Medulla oblongata (tissue), 1 donor: ENCODE results near the gene PCDH10.
A peak's percentile ranks its signal among the peaks of the same experiment; 100 is the strongest.

ENCODE experiments used
- DNase-seq: peaks from one replicate; pipeline ENCODE4 v3.0.0-alpha.2; 2015; ENCODE audit errors: extremely low spot score

The PCDH10 gene, protein sequence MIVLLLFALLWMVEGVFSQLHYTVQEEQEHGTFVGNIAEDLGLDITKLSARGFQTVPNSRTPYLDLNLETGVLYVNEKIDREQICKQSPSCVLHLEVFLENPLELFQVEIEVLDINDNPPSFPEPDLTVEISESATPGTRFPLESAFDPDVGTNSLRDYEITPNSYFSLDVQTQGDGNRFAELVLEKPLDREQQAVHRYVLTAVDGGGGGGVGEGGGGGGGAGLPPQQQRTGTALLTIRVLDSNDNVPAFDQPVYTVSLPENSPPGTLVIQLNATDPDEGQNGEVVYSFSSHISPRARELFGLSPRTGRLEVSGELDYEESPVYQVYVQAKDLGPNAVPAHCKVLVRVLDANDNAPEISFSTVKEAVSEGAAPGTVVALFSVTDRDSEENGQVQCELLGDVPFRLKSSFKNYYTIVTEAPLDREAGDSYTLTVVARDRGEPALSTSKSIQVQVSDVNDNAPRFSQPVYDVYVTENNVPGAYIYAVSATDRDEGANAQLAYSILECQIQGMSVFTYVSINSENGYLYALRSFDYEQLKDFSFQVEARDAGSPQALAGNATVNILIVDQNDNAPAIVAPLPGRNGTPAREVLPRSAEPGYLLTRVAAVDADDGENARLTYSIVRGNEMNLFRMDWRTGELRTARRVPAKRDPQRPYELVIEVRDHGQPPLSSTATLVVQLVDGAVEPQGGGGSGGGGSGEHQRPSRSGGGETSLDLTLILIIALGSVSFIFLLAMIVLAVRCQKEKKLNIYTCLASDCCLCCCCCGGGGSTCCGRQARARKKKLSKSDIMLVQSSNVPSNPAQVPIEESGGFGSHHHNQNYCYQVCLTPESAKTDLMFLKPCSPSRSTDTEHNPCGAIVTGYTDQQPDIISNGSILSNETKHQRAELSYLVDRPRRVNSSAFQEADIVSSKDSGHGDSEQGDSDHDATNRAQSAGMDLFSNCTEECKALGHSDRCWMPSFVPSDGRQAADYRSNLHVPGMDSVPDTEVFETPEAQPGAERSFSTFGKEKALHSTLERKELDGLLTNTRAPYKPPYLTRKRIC

DNA sequence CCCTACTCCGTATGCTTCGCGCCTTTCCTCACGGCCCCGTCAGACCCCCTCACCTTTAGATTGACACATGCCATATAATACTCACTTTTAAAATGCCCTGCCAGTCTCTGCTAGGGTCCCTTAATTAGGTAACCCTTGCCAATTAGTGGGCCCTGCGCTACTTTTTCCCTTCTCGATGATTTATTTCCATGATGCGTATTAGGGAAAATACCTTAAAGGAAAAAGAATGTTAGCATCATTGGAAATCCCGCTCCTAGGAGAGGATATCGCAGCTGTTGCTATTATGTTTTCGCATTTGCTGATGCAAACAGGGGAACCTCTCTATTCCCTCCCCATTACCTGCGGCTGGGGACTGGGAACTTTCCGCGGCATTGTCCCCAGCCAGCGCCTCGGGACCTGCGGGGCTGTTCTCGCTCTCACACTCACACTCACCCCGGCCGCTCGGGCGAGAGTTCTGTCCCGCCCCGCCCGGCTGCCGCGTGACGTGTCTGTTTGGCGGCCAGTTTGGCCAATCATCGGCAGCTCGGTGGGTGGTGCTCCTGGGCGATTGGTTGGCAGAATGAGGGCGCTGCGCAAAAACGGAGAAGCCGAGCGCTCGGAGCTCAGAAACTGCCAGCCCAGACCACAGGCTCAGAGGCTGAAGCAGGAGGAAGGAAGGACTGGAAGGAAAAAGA is at the start of gene PCDH10:
TSS of gene PCDH10 (plus strand) at position 605 of the 674 bp plus-strand sequence. CDS start 847 bp downstream, outside the sequence.
- peak; percentile 98 for DNase-seq

DNA sequence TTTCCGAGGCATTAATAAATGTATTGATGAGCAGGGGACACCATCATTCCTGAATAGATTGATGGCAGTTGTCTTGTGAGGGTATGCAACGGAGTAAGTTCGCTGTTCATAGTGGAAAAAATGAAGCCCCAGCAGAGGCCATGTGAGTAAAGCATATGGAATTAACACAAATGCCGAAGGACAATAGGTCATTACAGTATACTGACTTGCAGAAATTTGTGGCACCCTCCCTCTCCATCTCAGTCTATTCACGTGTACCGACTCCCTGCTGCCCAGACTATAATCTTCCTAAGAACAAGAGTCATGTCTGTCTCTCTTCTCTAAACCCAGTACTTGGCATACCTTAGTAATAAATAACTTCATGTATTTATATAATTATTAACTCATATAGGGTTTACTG is 47.1 kb upstream of the PCDH10 start:
- DNase-seq, result no peak

DNA sequence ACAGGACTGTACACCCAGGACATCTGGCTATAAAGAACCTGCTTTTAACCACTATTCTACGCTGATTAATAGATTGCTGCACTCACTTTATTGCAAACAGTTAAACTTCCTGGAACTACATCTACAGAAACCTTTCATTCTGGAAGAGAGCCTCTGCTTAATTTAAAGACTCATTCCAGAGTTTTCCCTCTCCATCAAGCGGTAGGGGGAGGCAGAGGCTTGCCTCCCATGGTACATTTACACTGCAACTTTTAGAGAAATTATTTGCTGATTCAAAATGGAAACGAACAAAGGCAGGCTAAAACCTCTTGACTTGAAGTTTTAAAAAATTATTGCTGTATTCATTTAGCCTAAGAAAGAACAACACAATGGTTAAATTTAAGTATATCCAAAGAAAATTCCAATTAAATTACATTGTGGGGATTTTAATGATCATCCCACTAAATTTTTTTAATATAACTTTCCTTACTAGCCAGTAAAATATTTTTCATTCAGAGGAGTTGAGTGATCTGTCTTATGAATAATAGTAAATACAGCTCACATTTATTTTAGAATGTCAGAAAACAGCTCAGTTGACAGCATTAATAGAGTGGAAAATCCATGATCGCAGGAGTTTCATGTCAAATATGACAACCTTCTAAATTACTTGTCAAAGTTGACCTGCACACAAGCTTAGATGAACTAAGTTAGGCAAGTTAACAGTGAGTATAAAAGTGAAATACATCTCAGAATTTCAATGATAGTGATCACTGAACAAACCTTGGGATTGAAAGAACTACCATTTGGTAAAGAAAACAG is 46.3 kb upstream of the PCDH10 start:
- DNase-seq, result no peak

DNA sequence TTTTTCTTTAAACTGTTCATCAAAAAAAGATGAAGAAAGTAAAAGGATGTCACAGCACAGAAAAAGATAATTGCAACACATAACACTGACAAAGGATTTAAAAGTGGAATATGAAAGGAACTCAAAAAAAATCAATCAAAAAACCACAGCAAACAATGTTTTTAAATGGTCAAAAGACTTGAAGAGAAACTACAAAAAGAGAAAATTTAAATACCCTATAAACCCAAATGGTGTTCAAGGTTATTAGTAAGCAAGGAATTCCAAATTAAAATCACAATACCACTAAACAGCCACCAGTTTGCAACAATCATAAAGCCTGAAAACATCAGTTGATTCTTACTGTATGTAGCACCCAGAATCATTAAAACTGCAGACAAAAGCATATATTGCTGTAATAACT is 36.5 kb upstream of the PCDH10 start:
- DNase-seq, result no peak

DNA sequence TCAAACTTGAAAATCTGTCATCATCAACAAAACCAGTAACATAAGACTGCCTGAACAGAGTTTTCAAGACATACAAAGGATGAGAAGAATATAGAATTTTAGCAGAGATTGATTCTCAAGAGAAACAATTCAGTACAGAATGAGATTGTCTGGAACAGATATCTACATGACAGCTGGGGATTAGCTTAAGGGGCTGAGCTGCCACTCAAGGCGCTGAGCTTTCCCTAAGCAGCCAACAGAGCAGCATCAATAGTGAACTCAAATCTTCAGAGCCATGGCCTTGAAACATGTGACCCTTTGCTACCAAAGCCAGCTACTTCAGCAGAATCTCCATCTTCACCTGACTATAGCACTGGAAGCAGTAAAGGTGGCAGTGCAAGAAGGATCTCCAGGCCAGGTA is 24.3 kb upstream of the PCDH10 start:
- no peak for DNase-seq

DNA sequence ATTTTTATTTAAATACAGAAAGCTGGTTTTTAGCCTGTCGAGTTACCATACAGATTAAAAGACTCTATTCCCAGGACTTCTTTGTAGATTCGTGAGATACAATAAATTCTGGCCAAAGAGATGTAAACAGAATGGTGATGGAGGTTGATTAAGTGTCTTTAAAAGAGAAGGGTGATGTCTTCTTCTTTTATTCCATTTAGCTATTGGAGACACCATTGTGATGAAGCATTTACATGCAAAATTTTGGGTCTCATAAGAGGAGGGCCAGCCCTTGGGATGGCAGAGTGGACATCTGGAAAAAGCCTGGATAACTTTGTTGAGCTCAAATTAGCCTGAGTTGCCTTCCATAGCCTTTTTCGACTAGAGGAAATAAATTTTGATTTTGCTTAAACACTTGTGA is 21.6 kb upstream of the PCDH10 start:
- DNase-seq, result no peak

DNA sequence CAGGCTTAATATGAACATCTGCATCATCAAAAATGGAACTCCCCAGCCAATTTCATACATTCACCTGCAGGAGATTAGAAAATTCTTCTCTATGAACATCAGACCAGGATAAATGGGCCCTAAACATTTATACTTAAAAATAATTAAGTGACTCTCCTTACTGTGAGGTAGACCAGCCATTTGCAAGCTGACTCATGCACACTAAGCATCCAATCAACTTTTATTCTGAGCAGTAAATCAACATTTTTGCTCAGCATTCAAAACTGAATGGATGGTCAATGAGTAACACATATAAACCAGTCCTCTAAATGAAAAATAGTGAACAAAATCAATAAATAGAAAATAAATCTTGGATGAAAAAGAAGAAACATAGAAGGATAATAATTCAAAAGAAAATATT is 19.9 kb upstream of the PCDH10 start:
- DNase-seq, result no peak

DNA sequence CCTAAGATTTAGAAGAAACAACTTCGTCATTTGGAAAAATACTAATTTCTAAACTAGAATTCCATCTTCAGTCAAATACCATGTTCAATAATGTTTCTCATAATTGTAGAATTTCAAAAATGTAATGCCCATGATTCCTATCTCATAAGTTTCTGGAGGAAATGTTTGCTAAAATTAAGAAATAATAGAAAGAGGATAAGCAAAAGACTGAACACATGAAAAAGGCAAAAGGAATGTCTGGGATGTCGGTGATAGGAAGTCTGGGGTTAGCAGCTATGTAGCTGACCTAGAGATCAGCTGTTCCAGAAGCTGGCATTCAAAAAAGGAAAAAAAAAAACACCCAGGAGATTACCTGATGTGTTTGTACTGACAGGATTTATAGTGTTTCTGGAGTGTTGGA is 18.9 kb upstream of the PCDH10 start:
- DNase-seq, result no peak

DNA sequence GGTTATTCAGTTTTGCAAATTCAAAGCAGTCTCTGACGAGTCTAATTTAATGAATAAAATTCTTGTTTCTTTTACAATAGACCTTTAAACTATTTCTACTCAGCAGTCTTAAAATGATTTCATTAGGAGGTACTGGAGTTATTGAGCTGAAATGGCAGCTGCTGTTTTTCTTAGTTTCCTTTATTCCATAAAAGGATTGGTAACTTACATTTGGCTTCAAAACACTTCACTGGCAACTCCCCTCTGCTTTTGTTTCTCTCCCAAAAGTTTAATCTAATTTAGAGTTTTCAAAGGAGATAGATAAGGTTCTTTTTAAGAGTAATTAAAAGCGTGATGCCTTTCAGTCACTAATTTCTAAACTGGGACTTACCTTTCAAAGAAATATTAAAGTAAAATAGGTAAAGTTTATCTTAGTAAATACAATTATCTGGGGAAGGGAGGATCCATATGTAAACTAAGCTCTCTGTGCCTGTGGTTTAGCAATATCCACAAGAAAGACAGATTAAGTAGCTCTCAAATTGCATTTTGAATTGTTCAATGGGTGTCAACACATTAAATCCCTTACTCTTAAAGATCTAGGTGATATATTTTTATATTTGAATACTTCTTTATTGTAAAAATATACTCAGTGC is 17.1 kb upstream of the PCDH10 start:
- no peak for DNase-seq

DNA sequence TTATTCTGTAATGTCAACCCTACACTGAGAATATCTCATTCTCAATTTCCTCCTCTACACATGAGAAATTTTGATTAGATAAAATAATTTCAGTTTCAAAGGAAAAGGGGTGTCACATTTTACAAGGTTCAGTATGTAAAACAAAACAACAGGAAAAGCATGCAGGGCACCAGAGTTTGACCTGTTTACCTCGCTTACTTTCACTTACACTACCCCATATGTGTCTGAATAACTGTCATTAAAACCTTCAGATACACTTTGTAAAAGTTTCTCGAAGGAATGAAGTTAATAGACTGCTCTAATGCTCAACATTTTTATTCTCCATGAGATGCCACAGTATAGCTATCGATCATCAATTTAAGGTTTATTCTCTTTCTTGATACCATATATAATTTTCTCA is 12.3 kb upstream of the PCDH10 start:
- no peak for DNase-seq

DNA sequence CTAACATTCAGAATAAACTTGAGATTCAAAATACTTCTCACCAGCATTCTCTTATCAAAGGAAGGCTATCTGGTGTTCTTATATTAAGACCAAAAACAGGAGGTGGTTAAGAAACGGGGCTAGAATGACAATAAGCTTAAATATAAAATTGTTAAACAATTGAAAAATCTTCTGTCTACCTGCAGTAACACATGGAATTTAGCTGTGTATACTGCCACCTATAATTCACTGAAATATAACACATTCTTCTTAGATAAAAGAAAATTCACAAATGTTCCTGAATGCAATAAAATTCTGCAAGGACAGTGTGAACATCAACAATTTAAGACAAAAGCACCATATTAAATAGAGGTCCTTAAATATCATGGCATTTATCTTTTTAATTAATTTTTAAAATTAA is 11.5 kb upstream of the PCDH10 start:
- DNase-seq, result no peak

DNA sequence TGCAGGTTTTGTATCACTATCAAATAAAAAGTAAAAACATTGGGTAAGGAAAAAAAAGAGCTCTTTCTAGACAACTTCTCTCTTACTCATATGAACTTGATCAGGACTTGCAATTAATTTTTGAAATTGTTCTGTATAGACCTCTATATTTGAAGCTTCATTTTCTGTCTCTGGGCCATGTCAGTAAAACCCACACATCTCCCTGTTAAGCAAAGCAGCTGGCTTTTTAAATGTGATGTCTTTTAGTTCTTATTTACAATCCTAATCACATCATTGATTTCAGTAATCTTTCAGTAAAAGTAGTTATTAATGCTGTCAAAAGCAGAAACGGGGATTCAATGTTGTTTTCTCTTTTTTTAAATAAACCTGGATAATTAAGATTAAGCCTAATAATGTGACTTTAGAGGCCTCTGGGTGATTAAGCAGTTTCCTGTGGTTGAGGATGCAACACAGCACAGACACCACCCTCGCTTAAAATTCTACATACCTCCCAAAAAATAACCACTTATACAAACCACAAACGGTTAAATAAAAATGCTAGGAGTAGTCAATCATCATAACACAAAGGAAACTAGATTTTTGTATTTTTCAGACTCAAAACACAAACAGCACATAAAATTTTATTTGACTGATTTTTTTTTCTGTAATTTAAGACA is 5.2 kb upstream of the PCDH10 start:
- no peak for DNase-seq

DNA sequence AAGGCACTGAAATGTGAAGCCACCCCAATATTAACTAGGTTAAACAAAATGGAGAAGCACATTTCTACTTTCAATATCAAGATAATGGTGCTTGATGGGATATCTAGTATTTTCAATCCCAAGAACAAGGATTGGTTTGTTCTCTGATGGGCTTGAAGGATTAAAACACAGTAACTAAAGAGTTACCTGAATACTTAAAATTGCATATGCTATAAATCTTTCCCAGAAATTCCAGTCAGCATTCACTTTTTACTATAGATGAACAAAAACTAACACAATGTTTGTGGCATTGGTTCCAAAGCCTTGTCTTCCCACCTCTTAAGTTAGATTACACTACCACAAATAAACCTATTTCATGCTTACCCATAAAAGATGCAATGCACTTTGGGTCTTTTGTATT is 3.9 kb upstream of the PCDH10 start:
- DNase-seq, result no peak

DNA sequence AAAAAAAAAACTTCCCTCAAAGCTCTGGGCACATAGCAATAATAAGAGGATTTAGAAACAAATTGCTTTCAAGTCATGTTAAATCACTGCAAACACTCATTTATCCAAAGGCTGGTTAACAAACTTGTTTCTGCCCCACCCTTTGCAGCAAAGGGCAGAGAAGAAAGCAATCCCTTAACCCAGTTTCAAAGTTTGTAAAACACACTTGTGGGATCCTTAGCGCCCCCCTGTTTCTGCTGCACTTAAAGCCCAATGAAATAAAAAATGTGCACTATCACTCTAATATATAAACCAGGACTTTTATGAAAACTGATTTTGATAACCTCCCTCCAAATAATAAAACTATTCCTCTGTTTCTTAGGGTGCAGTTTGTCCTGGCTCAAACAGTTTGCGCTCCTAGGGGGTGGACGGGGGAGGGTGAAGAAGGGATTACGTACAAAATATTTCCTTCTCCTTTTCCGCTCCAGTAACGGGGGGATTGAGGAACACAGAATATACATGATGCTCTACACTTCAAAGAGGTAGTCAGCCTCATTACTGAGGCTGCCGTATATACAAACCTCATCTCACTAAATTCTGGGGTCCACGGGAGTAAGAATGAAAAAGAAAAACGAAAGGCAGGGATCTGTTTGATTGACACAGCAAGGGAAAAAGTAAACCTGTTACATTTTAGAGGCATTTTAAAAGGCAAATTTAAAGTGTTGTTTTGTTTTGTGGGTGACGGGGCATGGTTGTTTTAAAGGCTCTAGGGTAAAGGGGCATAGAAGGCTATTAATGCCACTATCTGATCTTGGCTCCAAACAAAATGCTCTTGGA is 3.1 kb upstream of the PCDH10 start:
- no peak for DNase-seq

DNA sequence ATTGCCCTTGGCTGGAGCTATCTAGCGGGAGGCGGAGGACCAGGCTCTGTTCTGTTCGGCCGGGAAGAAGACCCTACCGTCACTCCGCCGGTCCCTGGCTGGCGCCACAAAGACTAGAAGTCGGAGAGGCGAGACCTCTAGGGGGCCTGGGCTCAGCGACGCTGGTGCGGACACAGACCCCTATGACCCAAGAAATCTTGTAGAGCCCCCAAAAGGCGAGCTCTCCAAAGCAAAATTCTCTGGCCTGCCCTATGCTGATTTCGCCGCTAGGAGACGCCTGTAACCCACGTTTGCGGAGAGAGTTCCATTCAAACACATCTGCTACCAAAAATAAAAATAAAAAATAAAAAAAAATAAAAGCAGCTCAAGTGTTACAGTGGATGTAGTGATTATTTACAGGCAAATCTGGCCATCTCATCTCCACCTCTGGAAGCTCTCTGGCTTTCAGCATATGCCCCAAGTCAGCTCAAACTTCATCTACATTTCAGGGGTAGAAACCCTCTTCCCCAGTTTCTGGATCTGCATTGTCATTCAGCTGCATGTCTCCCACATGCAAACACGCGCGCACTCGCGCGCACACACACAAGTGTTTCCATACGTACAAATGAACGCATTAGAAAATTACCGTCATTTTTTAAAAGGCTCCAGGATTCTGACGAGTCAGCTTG is 2.4 kb upstream of the PCDH10 start:
- peak; percentile 90 for DNase-seq

DNA sequence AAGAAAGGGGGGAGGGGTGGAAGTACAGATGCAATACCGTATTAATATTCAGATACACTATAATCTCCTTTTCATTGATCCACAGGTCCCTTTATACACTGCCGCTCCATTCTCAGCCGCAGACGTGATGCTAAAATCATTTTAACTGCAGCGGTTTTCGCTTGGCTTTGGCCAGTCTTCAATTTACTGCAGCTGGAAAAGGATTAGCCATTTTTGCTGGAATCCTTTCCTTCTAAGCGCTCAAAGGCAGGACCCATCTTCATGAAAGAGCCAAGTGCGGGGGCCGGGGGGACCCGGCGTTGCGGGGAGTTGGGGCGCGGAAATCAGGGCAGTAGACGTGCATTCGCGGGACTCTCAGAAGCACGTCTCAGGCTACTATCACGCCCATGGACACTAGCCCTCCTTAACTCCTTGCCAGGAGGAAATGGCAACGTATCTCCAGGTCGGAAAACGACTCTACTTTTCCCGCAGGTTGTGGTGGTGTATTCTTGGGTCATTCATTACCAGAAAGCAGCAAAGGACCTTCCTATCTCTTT is 1.7 kb upstream of the PCDH10 start:
- DNase-seq, result no peak

DNA sequence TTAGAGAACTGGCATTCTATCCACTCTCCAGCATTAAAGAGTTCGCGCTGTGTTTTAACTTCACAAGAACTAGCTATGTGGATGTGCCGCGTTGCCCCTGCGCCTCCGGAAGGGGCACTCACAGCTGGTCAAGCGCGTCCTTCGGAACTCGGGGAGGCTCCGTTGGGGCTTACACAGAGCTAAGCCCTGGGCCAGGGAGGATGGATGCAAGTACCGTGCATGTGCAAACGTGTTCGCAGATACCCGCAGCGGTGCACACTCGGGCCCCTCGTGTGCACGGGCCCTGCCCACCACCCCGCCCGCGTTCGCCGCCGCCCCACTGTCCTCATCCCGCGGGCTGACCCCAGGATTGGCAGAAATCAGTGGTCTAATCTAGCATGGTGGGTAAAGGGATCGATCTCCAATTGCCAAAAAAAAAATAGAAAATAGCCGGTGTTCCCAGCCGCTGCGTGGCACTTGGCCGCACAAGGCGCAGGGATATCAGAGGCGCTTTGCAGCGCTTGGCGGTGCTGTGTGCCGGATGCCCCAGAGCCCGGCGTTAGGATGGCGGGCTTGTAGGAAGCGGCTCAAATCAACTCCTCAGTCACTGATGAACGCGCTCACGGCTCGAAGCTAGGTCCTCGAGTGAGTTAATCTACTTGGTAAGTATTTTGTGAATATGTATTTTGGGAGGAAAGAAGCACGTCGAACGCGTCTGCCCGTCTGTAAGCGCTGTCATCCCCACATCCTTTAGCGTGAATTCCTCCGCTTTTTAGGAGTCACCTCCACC is 989 bp upstream of the PCDH10 start:
- DNase-seq, result peak; percentile 66

DNA sequence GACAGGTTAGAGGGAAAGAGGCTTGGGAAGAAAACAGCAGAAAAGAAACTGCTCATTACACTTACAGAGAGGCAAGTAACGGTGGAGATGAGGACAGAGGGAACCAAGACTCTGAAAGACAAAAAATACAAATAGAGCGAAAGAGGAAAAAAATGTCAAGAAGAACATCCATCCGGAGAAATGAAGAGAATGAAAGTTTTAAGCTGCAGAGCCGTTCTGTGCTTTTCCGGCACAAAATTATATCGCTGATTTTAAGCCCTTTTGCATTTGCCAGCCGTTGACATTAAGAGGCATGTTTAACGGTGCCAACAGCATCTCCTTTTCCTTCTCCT is 236 bp downstream of the PCDH10 start:
- DNase-seq, result no peak
